Spleen (tissue), 11 donors: ENCODE results near the gene AKAP5. TPM values are rescaled to one million over a fixed set of nuclear protein-coding genes. Genes with fewer than 3 reads are reported as not detected.

Experiments used
- DNase-seq: peaks from one replicate; pipeline ENCODE4 v3.0.0-alpha.2; 2020
- H3K27ac ChIP-seq, 8 donors: fragments of 200-600 bp; sonication (generic) in 7 of 8; 1 replicate in 4 of 8; 2 replicates in 4 of 8; pipeline versions ENCODE4 v1.5.0 to v1.8.0; 2016 to 2021; ENCODE audit warnings: inconsistent platforms in 4 of 8, mild to moderate bottlenecking in 4 of 8, moderate library complexity in 1 of 8
- H3K27me3 ChIP-seq, 7 donors: fragments of 200-600 bp; sonication (generic) in 6 of 7; replicated peaks in 1 of 7; 1 replicate in 4 of 7; 2 replicates in 3 of 7; pipeline versions ENCODE4 v1.5.0 to v1.8.0; 2016 to 2021; ENCODE audit warnings: inconsistent platforms in 3 of 7, mild to moderate bottlenecking in 1 of 7
- H3K36me3 ChIP-seq, 6 donors: fragments of 200-600 bp; sonication (generic) in 5 of 6; 1 replicate in 4 of 6; 2 replicates in 2 of 6; pipeline versions ENCODE4 v1.5.0 to v1.8.0; 2016 to 2021; ENCODE audit warnings: inconsistent platforms in 2 of 6
- H3K4me1 ChIP-seq, 6 donors: fragments of 200-600 bp; sonication (generic) in 5 of 6; 1 replicate in 3 of 6; 2 replicates in 3 of 6; pipeline versions ENCODE4 v1.5.0 to v1.8.0; 2016 to 2021; ENCODE audit warnings: inconsistent platforms in 3 of 6
- H3K4me3 ChIP-seq, 8 donors: fragments of 200-600 bp; sonication (generic) in 7 of 8; 1 replicate in 4 of 8; 2 replicates in 4 of 8; pipeline versions ENCODE4 v1.5.0 to v1.8.0; 2016 to 2021; ENCODE audit warnings: inconsistent platforms in 4 of 8, mild to moderate bottlenecking in 4 of 8, moderate library complexity in 2 of 8
- H3K9me3 ChIP-seq, 8 donors: fragments of 200-600 bp; sonication (generic) in 7 of 8; 1 replicate in 4 of 8; 2 replicates in 4 of 8; pipeline versions ENCODE4 v1.5.0 to v1.8.0; 2016 to 2021; ENCODE audit warnings: inconsistent platforms in 4 of 8
- POLR2A ChIP-seq, 3 donors: fragments of 450-650 bp; IDR thresholded peaks; one replicate each; pipeline ENCODE4 v1.5.1; 2017; ENCODE audit warnings: antibody characterized with exemption in 3 of 3, mild to moderate bottlenecking in 1 of 3
- POLR2AphosphoS5 ChIP-seq, 3 donors: sonication (generic); formaldehyde crosslinking; IDR thresholded peaks; one replicate each; pipeline ENCODE4 v1.5.1; 2017; ENCODE audit warnings: antibody characterized with exemption in 3 of 3
- WGBS, 5 donors: extraction: QIAGEN DNeasy Blood & Tissue Kit in 3 of 5; methylation state at CpG; one replicate each; pipeline versions ENCODE4 v1.1.5 to v1.1.7; 2013 to 2018; 5-methylcytosine and 5-hydroxymethylcytosine counted together
- intact Hi-C: fragments of 100-400 bp; cut with DNase I; formaldehyde crosslinking; loops from one replicate; pipeline ENCODE4 v1.15.0; 2023; ENCODE audit warnings: low total_unique reads
- polyA plus RNA-seq, 3 donors: library from polyadenylated mRNA; stranded (reverse); fragments of 200-250 nt; gene quantifications; one replicate each; pipeline ENCODE4 v1.2.1, GENCODE V29; 2013
- total RNA-seq, 7 donors: library from RNA; depleted of rRNA in 3 of 7; stranded (reverse); fragments of >200 nt in 3 of 7; fragmentation: NEBNext Ultra II Directional in 4 of 7; extraction: Animal tissue kit (Norgen Biotek cat#: 25700) in 4 of 7; gene quantifications; one replicate each; pipeline versions ENCODE4 v1.1.0 to v1.2.1, GENCODE V29; 2016 to 2021
- TF ChIP-seq, protein P1 (sequence below), 11 experiments: fragments of 200-600 bp in 7 of 11; fragments of 450-650 bp in 4 of 11; sonication (generic) in 4 of 11; IDR thresholded peaks in 8 of 11; conservative IDR thresholded peaks in 3 of 11; 1 replicate in 7 of 11; 2 replicates in 4 of 11; pipeline versions ENCODE4 v1.4.0 to v1.8.0; 2016 to 2021; ENCODE audit warnings: antibody characterized with exemption in 11 of 11, inconsistent platforms in 4 of 11, mild to moderate bottlenecking in 1 of 11
- donor health status: healthy with polysubstance abuse.
- donor health status: DM: no; HTN: no; CAD: no; lungs with moderate emphysema.
- donor health status: DM: no; HTN: no; CAD: no.
- donor health status: Bipolar disorder and iron deficiency.
- donor health status: healthy.
- donor health status: DM: no; HTN: no; CAD: no.
- donor health status: DM: yes; HTN: yes; CAD: no.

AKAP5 gene
- total and polyA plus RNA-seq, 10 donors = 0.39 to 3.7 (median 1.3) TPM

DNA sequence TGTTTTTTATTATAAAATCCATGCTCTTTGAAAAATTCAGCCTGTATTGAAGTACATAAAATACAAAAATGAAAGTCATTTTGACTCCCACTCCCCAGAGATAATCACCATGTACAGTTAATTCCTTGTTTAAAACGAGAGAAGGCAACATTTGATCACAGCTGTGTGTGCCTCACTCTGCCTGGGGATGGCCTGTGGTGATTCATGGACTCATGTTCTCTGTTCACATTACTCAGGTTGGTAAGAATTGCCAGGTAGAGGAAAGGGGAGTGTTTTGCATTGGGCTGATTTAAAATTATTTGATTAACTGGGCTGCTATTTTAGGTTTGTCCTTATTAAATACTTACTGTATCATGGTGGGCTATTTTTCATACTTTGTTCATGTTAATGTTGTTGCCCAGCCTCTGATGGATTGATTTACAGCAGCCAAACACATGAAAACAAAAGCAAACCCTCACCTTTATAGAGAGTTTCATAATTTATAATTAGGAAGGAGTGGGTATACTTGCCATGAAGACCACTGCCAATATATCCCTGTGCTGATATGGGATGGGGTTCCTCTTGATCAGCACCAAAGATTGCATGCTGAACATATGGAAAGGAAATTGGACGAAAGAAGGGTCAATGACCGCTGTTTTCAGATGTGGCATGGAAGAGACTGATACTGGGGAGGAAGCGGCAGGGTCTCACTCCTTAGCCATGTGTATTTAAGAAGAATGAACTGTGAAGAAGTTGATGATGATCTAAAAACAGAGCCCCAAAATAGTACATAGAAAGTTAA, 42.3 kb downstream of the AKAP5 start:
- H3K4me3 ChIP-seq = peak overlapping the region in 3 of 8 donors; percentile 79 to 88 (median 88)

DNA sequence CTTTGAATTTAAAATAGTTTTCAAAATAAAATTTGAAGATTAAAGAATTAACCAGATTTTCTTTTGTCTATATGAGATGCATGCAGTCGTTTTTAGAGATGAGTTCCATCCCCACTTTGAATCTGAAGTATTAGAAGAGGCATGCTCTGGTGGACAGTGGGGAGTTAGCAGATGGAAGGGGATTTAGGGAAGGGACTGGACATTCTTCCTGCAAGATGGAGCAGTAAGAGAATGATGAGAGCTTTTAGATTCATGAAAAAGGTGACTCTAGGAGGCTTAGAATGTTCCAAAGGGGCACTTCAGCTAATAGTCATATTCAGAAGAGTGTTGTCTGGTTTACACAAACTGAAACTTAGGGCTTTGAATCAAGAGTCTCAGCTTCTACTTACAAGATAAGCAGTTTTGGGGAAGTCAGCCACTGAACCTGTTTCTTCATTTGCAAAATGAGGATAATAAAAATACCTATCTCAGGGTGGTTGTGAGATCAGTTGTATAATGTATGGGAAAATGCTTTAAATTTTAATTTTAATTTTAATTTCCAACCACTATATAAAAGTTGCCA, 43.0 kb downstream of the AKAP5 start:
- H3K27ac ChIP-seq = peak overlapping the region in 7 of 8 donors; percentile 24 to 100 (median 99)
- peak overlapping the region in 2 of 8 donors; percentile 5 to 88 for H3K4me3 ChIP-seq
- H3K9me3 ChIP-seq = no peaks in the 10 kb centered on the region
- WGBS, 5 donors = 24 to 35% (median 28%) methylated on average over 1 of the region's 1 CpG
- H3K36me3 ChIP-seq = peaks cover 0 to 5% (median 0%) of the 10 kb centered on the region in 6 donors
- no peaks in the 10 kb centered on the region for H3K27me3 ChIP-seq
- no peak for DNase-seq
- TF ChIP-seq POLR2A (IDR thresholded peaks at IDR 0.05) = no peak
- no peak for TF ChIP-seq POLR2AphosphoS5 (IDR thresholded peaks at IDR 0.05)
- TF ChIP-seq, protein P1, sequence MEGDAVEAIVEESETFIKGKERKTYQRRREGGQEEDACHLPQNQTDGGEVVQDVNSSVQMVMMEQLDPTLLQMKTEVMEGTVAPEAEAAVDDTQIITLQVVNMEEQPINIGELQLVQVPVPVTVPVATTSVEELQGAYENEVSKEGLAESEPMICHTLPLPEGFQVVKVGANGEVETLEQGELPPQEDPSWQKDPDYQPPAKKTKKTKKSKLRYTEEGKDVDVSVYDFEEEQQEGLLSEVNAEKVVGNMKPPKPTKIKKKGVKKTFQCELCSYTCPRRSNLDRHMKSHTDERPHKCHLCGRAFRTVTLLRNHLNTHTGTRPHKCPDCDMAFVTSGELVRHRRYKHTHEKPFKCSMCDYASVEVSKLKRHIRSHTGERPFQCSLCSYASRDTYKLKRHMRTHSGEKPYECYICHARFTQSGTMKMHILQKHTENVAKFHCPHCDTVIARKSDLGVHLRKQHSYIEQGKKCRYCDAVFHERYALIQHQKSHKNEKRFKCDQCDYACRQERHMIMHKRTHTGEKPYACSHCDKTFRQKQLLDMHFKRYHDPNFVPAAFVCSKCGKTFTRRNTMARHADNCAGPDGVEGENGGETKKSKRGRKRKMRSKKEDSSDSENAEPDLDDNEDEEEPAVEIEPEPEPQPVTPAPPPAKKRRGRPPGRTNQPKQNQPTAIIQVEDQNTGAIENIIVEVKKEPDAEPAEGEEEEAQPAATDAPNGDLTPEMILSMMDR (IDR thresholded peaks at IDR 0.05 in 8 of 11, conservative IDR thresholded peaks at IDR 0.05 in 3 of 11) = no peak
- H3K4me1 ChIP-seq = peaks cover 48 to 81% (median 73%) of the 10 kb centered on the region in 6 donors
- intact Hi-C loops = no loop called here

More for the DNA sequence above, 42.3 kb downstream of the AKAP5 start:
- no peak for DNase-seq
- H3K9me3 ChIP-seq = no peaks in the 10 kb centered on the region
- intact Hi-C loops = no loop called here
- TF ChIP-seq POLR2AphosphoS5 (IDR thresholded peaks at IDR 0.05) (no peak), POLR2A (IDR thresholded peaks at IDR 0.05) (no peak)
- TF ChIP-seq, protein P1 (IDR thresholded peaks at IDR 0.05 in 8 of 11, conservative IDR thresholded peaks at IDR 0.05 in 3 of 11) = no peak
- H3K27ac ChIP-seq = peak overlapping the region in 7 of 8 donors; percentile 99 to 100 (median 99)
- peaks cover 41 to 80% (median 70%) of the 10 kb centered on the region in 6 donors for H3K4me1 ChIP-seq
- no peaks in the 10 kb centered on the region for H3K27me3 ChIP-seq
- no peaks in the 10 kb centered on the region for H3K36me3 ChIP-seq
- 43 to 70% (median 57%) methylated on average over 4 of the region's 4 CpGs for WGBS, 5 donors

DNA sequence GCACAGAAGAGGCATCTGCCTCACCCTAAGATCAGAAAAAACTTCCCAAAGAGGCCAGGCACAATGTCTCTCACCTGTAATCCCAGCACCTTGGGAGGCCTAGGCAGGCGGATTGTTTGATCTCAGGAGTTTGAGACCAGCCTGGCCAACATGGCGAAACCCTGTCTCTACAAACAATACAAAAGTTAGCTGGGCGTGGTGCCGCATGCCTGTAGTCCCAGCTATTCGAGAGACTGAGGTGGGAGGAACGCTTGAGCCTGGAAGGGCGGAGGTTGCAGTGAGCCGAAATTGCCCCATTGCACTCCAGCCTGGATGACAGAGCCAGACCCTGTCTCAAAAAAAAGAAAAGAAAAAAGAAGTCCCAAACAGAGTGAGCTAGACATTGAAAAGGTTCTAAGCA, 43.7 kb downstream of the AKAP5 start:
- intact Hi-C loops = no loop called here

More for the DNA sequence above, 43.7 kb downstream of the AKAP5 start:
- no peaks in the 10 kb centered on the region for H3K9me3 ChIP-seq
- no peak for DNase-seq
- WGBS, 5 donors = 79 to 92% (median 88%) methylated on average over 8 of the region's 8 CpGs
- H3K36me3 ChIP-seq = peaks cover 0 to 9% (median 0%) of the 10 kb centered on the region in 6 donors
- H3K4me1 ChIP-seq = peaks cover 48 to 88% (median 78%) of the 10 kb centered on the region in 6 donors
- H3K4me3 ChIP-seq = no peak overlapping the region
- no peaks in the 10 kb centered on the region for H3K27me3 ChIP-seq
- TF ChIP-seq, protein P1 (IDR thresholded peaks at IDR 0.05 in 8 of 11, conservative IDR thresholded peaks at IDR 0.05 in 3 of 11) = no peak
- TF ChIP-seq POLR2AphosphoS5 (IDR thresholded peaks at IDR 0.05) (no peak), POLR2A (IDR thresholded peaks at IDR 0.05) (no peak)
- peak overlapping the region in 3 of 8 donors; percentile 2 to 39 (median 27) for H3K27ac ChIP-seq
